OCI-LY3 (cell line): ENCODE data around the gene PIP4K2B.

ENCODE experiments used
- CTCF ChIP-seq: fragments of 200-600, 300-600 bp; sonication (generic); IDR thresholded peaks from 2 replicates; pipeline ENCODE4 v1.5.1; 2014; ENCODE audit warnings: antibody characterized with exemption, low read length, low read depth
- EZH2phosphoT487 ChIP-seq: fragments of 200-600 bp; shearing (Covaris generic); IDR thresholded peaks from 2 replicates; pipeline ENCODE4 v1.6.1; 2018; ENCODE audit warnings: antibody characterized with exemption, mixed run types, low read depth

DNA sequence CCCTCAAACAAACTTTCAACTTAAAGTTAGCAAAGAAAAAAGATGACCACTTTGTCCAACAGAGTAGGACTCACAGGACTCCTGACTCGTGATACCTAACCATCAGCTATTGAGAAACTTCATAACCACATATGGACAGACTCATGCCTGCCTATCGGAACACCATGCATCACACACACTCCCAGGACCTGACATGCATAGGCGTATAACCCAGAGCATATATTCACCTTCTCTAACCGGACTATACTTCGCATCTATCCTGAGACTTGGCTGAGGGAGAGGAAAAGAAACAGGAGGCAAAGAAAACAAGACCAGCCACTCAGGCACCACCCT is 2.2 kb downstream of the PIP4K2B start:
- TF ChIP-seq CTCF, result no peak
- no peak for TF ChIP-seq EZH2phosphoT487
